ENCODE measurements around the gene GCN1. TPM values are rescaled to one million over a fixed set of nuclear protein-coding genes. Genes with fewer than 3 reads are reported as not detected.

GCN1 gene
- total RNA-seq, 2 donors from 2014 or later, result 39.3 to 120 TPM

DNA sequence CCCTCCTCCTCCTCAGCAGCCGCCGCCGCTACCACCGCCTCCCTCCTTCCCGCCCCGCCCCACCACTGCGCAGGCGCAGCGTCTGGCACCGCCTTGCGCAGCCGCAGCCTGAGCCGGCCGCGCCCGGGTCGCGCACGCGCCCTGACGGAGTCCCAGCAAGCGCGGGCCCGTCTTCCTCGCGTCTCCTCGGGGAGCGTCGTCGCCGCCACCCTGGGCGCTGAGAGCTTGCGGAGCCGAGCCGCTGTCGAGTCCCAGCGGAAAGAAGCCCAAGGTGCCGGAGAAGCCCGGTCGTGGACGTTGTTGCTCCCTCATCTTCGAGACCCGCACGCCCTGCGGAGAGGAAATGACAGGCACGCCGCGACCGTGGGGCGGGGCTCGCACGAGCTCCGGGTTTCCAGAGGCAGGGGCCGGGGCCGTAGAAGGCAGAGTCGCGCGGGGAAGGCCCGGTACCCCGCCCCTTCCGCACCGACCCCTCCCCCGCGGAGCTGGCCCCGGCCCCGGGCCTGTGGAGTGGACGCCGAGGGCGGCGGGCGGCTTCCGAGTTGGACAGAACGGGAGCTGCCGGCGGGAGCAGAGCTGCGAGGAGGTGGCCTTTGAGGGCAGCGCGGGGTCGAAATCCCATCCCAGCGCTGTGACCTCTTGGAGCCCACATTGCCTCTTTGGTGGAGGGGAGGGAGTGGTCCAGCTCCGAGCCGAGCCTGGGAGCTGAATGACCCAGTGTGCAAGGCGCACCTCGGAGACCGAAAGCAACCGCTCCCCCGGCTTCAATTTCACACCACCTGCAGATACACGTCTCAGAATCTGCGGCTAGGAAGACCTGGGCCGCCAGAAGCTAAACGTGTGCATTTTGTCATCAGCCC, 77.5 kb downstream of the GCN1 start:
- under 1% methylated on average over 68 of the region's 91 CpGs for WGBS
- H3K9me3 ChIP-seq, result no peaks in the 10 kb centered on the region
- peaks cover 14% of the 10 kb centered on the region for H3K4me1 ChIP-seq (replicated peaks)
- intact Hi-C loops (cut with DNase I), result no loop called here
- H3K36me3 ChIP-seq, result no peaks in the 10 kb centered on the region
- H3K4me3 ChIP-seq, result peak overlapping the region; percentile 72 to 95
- peak; percentile 93 for DNase-seq (ENCODE audit: low spot score)
- peak; percentile 42 for TF ChIP-seq POLR2AphosphoS5 (IDR thresholded peaks at IDR 0.05)
- TF ChIP-seq POLR2A (IDR thresholded peaks at IDR 0.05), result peak; percentile 87
- TF ChIP-seq, protein P1, sequence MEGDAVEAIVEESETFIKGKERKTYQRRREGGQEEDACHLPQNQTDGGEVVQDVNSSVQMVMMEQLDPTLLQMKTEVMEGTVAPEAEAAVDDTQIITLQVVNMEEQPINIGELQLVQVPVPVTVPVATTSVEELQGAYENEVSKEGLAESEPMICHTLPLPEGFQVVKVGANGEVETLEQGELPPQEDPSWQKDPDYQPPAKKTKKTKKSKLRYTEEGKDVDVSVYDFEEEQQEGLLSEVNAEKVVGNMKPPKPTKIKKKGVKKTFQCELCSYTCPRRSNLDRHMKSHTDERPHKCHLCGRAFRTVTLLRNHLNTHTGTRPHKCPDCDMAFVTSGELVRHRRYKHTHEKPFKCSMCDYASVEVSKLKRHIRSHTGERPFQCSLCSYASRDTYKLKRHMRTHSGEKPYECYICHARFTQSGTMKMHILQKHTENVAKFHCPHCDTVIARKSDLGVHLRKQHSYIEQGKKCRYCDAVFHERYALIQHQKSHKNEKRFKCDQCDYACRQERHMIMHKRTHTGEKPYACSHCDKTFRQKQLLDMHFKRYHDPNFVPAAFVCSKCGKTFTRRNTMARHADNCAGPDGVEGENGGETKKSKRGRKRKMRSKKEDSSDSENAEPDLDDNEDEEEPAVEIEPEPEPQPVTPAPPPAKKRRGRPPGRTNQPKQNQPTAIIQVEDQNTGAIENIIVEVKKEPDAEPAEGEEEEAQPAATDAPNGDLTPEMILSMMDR (IDR thresholded peaks at IDR 0.05), result peak in 1 of 4 experiments; percentile 37
- peak overlapping the region; percentile 84 to 93 for H3K27ac ChIP-seq
- H3K27me3 ChIP-seq (replicated peaks; ENCODE audit: insufficient read depth), result no peaks in the 10 kb centered on the region

DNA sequence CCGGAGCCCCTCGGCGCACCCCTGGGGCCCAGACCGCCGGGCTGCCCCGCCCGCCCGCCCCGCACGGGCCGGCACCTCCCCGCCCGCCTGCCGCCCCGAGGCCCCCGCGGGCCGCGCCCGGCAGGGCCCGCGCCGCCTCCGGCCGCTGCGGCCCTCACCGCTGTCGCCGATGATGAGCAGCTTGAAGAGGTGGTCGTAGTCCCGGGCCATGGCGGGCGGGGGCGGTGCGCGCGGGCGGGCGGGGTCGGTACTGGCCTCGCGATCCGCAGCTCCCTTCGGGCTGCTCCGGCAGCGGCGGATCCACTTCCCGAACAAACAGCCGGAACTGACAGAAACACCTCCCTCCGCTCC, 78.1 kb downstream of the GCN1 start, which contains the start of gene RAB35:
TSS of gene RAB35 (minus strand) at position 313 of the 351 bp plus-strand sequence. CDS start at position 210, 103 bp downstream.
- Histone ChIP-seq H3K9me3 (no peaks in the 10 kb centered on the region), H3K27me3 (replicated peaks; ENCODE audit: insufficient read depth) (no peaks in the 10 kb centered on the region), H3K27ac (peak within 1 kb of the TSS; percentile 84 to 93), H3K36me3 (no peaks in the 10 kb centered on the region), H3K4me3 (peak within 1 kb of the TSS; percentile 72 to 95), H3K4me1 (replicated peaks) (peaks cover 14% of the 10 kb centered on the region)
- DNase-seq (ENCODE audit: low spot score), result no peak
- no peak for TF ChIP-seq POLR2A (IDR thresholded peaks at IDR 0.05)
- TF ChIP-seq, protein P1 (IDR thresholded peaks at IDR 0.05), result no peak
- peak; percentile 62 for TF ChIP-seq POLR2AphosphoS5 (IDR thresholded peaks at IDR 0.05)
- 2% methylated on average over 17 of the region's 50 CpGs for WGBS
- intact Hi-C loops (cut with DNase I), result no loop called here

DNA sequence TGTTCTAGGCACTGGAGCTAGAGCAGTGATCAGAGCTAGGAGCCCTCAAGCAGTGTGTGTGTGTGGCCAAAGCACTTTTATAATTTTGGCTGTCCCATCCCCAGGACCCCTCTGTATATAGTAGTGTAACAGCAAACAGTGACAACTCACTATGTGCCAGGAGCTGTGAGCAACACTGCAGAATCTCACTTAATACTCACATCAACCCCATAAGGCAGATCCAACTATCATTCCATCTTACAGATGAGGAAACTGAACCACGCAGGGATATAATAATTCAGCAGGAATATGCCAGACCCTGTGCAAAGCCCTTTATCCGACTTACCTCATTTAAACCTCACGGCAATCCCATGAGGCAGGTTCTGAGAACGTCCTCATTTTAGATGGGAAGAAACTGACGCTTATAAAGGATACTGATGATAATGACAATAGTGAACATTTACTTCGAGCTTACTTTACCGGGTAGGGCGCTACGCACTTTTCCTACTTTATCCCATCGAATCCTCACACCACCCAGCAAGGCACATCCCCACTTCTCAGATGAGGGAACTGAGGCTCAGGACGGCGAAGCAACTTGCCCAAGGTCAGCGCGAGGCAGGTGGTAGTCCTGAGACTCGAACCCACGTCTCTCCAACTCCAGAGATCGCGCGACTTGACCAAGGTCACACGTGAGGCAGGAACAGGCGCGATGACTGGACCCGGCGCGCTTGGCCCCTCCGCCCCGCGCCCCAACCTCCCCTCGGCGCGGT, 78.6 kb downstream of the GCN1 start:
- Histone ChIP-seq H3K4me3 (peak overlapping the region; percentile 72 to 95), H3K9me3 (no peaks in the 10 kb centered on the region), H3K27ac (peak overlapping the region; percentile 44 to 93), H3K27me3 (replicated peaks; ENCODE audit: insufficient read depth) (no peaks in the 10 kb centered on the region), H3K36me3 (no peaks in the 10 kb centered on the region), H3K4me1 (replicated peaks) (peaks cover 14% of the 10 kb centered on the region)
- intact Hi-C loops (cut with DNase I), result no loop called here
- DNase-seq (ENCODE audit: low spot score), result no peak
- WGBS, result 32% methylated on average over 14 of the region's 31 CpGs
- TF ChIP-seq, protein P1 (IDR thresholded peaks at IDR 0.05), result no peak
- TF ChIP-seq POLR2AphosphoS5 (IDR thresholded peaks at IDR 0.05) (no peak), POLR2A (IDR thresholded peaks at IDR 0.05) (no peak)

DNA sequence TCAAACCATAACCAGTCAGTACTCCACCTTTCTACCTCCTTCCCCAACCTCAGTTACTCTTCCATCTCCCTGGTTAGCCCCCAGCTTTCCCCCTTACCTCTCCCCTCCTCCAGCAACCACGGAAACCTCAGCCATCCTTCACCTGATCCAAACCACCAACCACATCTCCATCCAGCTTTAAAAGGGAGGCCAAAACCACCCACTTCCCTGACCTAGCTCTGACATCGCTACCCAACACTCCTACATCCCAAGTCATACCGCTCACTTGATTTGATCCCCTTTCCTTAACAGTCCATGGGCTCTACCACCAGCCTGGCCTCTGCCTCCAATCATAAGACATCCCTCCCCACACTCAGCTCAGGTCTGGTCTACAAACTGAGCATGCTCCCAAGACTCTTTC, 79.4 kb downstream of the GCN1 start:
- Histone ChIP-seq H3K36me3 (no peaks in the 10 kb centered on the region), H3K27ac (no peak overlapping the region), H3K9me3 (no peaks in the 10 kb centered on the region), H3K4me3 (peak overlapping the region in 1 of 2 donors; percentile 95), H3K27me3 (replicated peaks; ENCODE audit: insufficient read depth) (no peaks in the 10 kb centered on the region), H3K4me1 (replicated peaks) (peaks cover 14% of the 10 kb centered on the region)
- DNase-seq (ENCODE audit: low spot score), result no peak
- intact Hi-C loops (cut with DNase I), result no loop called here
- WGBS, result 83% methylated on average over 3 of the region's 3 CpGs
- TF ChIP-seq, protein P1 (IDR thresholded peaks at IDR 0.05), result no peak
- no peak for TF ChIP-seq POLR2AphosphoS5 (IDR thresholded peaks at IDR 0.05)
- no peak for TF ChIP-seq POLR2A (IDR thresholded peaks at IDR 0.05)

Data from prostate gland (tissue), 2 donors.